Astrocyte (in vitro differentiated cells and primary cell): Measurements from ENCODE around the gene ULBP3. TPM values are rescaled to one million over a fixed set of nuclear protein-coding genes. Genes with fewer than 3 reads are reported as not detected.

Experiments
- DNase-seq: peaks from one replicate; pipeline ENCODE4 v3.0.0-alpha.2; 2010; ENCODE audit warnings: low read depth
- FAIRE-seq: peaks from 2 replicates; lab custom pipeline; 2011; peaks lifted over from hg19 to GRCh38; lab: Jason Lieb, UNC
- H2AFZ ChIP-seq: 2 replicates; pipeline ENCODE4 v1.6.0; 2012; ENCODE audit warnings: low read depth, low read length, inconsistent platforms
- H3K27ac ChIP-seq: 2 replicates; pipeline ENCODE4 v1.5.1; 2011; ENCODE audit warnings: low read depth, low read length, inconsistent platforms
- H3K27me3 ChIP-seq: 2 replicates; pipeline ENCODE4 v1.6.0; 2011; ENCODE audit warnings: low read length, inconsistent platforms; ENCODE audit not compliant: insufficient read depth
- H3K36me3 ChIP-seq: 2 replicates; pipeline ENCODE4 v1.5.1; 2011; ENCODE audit warnings: low read length, inconsistent platforms; ENCODE audit not compliant: insufficient read depth
- H3K4me1 ChIP-seq: 2 replicates; pipeline ENCODE4 v1.5.1; 2011; ENCODE audit warnings: low read length, inconsistent platforms; ENCODE audit not compliant: insufficient read depth
- H3K4me2 ChIP-seq: 2 replicates; pipeline ENCODE4 v1.6.0; 2012; ENCODE audit warnings: low read length, inconsistent platforms
- H3K4me3 ChIP-seq: 2 replicates; pipeline ENCODE4 v1.5.1; 2011; ENCODE audit warnings: low read depth, mild to moderate bottlenecking, low read length, inconsistent platforms; ENCODE audit not compliant: insufficient read depth
- H3K79me2 ChIP-seq: 2 replicates; pipeline ENCODE4 v1.6.0; 2012; ENCODE audit warnings: mild to moderate bottlenecking, low read length, inconsistent platforms; ENCODE audit not compliant: insufficient read depth
- H3K9ac ChIP-seq: 2 replicates; pipeline ENCODE4 v1.6.0; 2012; ENCODE audit warnings: mild to moderate bottlenecking, low read length, inconsistent platforms
- H3K9me3 ChIP-seq: 2 replicates; pipeline ENCODE4 v1.5.1; 2012; ENCODE audit warnings: low read depth, mild to moderate bottlenecking, low read length, inconsistent platforms; ENCODE audit not compliant: insufficient read depth
- H4K20me1 ChIP-seq: 2 replicates; pipeline ENCODE4 v1.6.0; 2012; ENCODE audit warnings: low read length, inconsistent platforms; ENCODE audit not compliant: insufficient read depth
- H3K27ac Mint-ChIP-seq: one replicate; pipeline ENCODE4 v1.8.0; 2021; ENCODE audit warnings: mild to moderate bottlenecking, mixed read lengths; ENCODE audit not compliant: unreplicated experiment
- H3K27me3 Mint-ChIP-seq: one replicate; pipeline ENCODE4 v1.8.0; 2021; ENCODE audit warnings: low read depth, mixed read lengths; ENCODE audit not compliant: unreplicated experiment
- H3K36me3 Mint-ChIP-seq: one replicate; pipeline ENCODE4 v1.8.0; 2021; ENCODE audit warnings: low read depth, mixed read lengths; ENCODE audit not compliant: unreplicated experiment
- H3K4me1 Mint-ChIP-seq: one replicate; pipeline ENCODE4 v1.8.0; 2021; ENCODE audit warnings: low read depth, mixed read lengths; ENCODE audit not compliant: unreplicated experiment
- H3K4me3 Mint-ChIP-seq: one replicate; pipeline ENCODE4 v1.8.0; 2021; ENCODE audit warnings: mild to moderate bottlenecking, moderate library complexity, mixed read lengths; ENCODE audit not compliant: unreplicated experiment
- H3K9me3 Mint-ChIP-seq: one replicate; pipeline ENCODE4 v1.8.0; 2021; ENCODE audit warnings: mild to moderate bottlenecking, mixed read lengths; ENCODE audit not compliant: unreplicated experiment
- CTCF ChIP-seq: IDR thresholded peaks from 2 replicates; pipeline ENCODE4 v1.5.1; 2011; ENCODE audit warnings: low read depth, mild to moderate bottlenecking, inconsistent platforms, low read length, moderate library complexity; ENCODE audit not compliant: insufficient read depth
- EZH2 ChIP-seq: IDR thresholded peaks from 2 replicates; pipeline ENCODE4 v1.6.1; 2012; ENCODE audit warnings: mild to moderate bottlenecking, low read length, inconsistent platforms; ENCODE audit not compliant: insufficient read depth
- total RNA-seq: library from RNA; stranded (reverse); gene quantifications from 2 replicates; pipeline ENCODE4 v1.2.1, GENCODE V29; 2021

The ULBP3 gene
- total RNA-seq, 1 donor from 2014 or later: 14.7 TPM

- no peak for TF ChIP-seq CTCF
- TF ChIP-seq EZH2: no peak
- no peaks in the 10 kb centered on the region for H3K36me3 ChIP-seq
- H3K9ac ChIP-seq: no peak overlapping the region
- H3K4me2 ChIP-seq: no peak overlapping the region
- no peaks in the 10 kb centered on the region for H3K27me3 ChIP-seq
- no peaks in the 10 kb centered on the region for H3K36me3 Mint-ChIP-seq
- no peak overlapping the region for H3K4me3 Mint-ChIP-seq
- no peak overlapping the region for H3K4me3 ChIP-seq
- peaks cover 6% of the 10 kb centered on the region for H3K9me3 Mint-ChIP-seq
- DNase-seq: no peak
- no peaks in the 10 kb centered on the region for H3K4me1 ChIP-seq
- H2AFZ ChIP-seq: no peak overlapping the region
- no peak for FAIRE-seq
- H3K27ac Mint-ChIP-seq: no peak overlapping the region
- H3K4me1 Mint-ChIP-seq: peaks cover 10% of the 10 kb centered on the region
- no peaks in the 10 kb centered on the region for H4K20me1 ChIP-seq
- H3K79me2 ChIP-seq: no peaks in the 10 kb centered on the region
- H3K27me3 Mint-ChIP-seq: peaks cover 5% of the 10 kb centered on the region
- H3K9me3 ChIP-seq: no peaks in the 10 kb centered on the region
- H3K27ac ChIP-seq: no peak overlapping the region
Observed at GRCh38 chr6:150118203-150118602, 49.3 kb upstream of the ULBP3 start.

GRCh38 chr6:150116200-150116800 is 47.4 kb upstream of the ULBP3 start:
- Histone ChIP-seq H3K9me3 (no peaks in the 10 kb centered on the region), H3K36me3 (no peaks in the 10 kb centered on the region), H3K9ac (no peak overlapping the region), H3K27me3 (peaks cover 4% of the 10 kb centered on the region), H3K4me3 (no peak overlapping the region), H4K20me1 (no peaks in the 10 kb centered on the region), H3K4me1 (no peaks in the 10 kb centered on the region), H3K4me2 (no peak overlapping the region), H2AFZ (no peak overlapping the region), H3K79me2 (no peaks in the 10 kb centered on the region), H3K27ac (no peak overlapping the region)
- FAIRE-seq (no peak), DNase-seq (no peak)
- TF ChIP-seq EZH2 (no peak), CTCF (no peak)
- Mint-ChIP-seq H3K27ac (no peak overlapping the region), H3K4me1 (peaks cover 10% of the 10 kb centered on the region), H3K9me3 (peaks cover 6% of the 10 kb centered on the region), H3K4me3 (no peak overlapping the region), H3K27me3 (peaks cover 18% of the 10 kb centered on the region), H3K36me3 (no peaks in the 10 kb centered on the region)

- no peak overlapping the region for H3K4me3 Mint-ChIP-seq
Observed at GRCh38 chr6:150115769-150116168, 46.8 kb upstream of the ULBP3 start.

More at GRCh38 chr6:150115769-150116168, 46.8 kb upstream of the ULBP3 start:
- peaks cover 10% of the 10 kb centered on the region for H3K4me1 Mint-ChIP-seq
- H3K9me3 Mint-ChIP-seq: peaks cover 6% of the 10 kb centered on the region
- no peak overlapping the region for H3K27ac Mint-ChIP-seq
- Histone ChIP-seq H4K20me1 (no peaks in the 10 kb centered on the region), H3K27me3 (peaks cover 7% of the 10 kb centered on the region), H3K9me3 (no peaks in the 10 kb centered on the region), H2AFZ (no peak overlapping the region), H3K4me1 (no peaks in the 10 kb centered on the region), H3K9ac (no peak overlapping the region), H3K79me2 (no peaks in the 10 kb centered on the region), H3K4me3 (no peak overlapping the region), H3K4me2 (no peak overlapping the region), H3K36me3 (no peaks in the 10 kb centered on the region), H3K27ac (no peak overlapping the region)
- FAIRE-seq: no peak
- H3K27me3 Mint-ChIP-seq: peaks cover 23% of the 10 kb centered on the region
- DNase-seq: no peak
- TF ChIP-seq EZH2: no peak
- H3K36me3 Mint-ChIP-seq: no peaks in the 10 kb centered on the region
